Left kidney (tissue), 2 donors: ENCODE data around the gene SIL1. TPM values are rescaled to one million over a fixed set of nuclear protein-coding genes. Genes with fewer than 3 reads are reported as not detected.
"Not testable (repeated sequence)": the region's sequence is repeated elsewhere in the genome, so short reads cannot be mapped to it uniquely, and the experiment has no call there.

Experiments used
- DNase-seq: peaks from one replicate; pipeline ENCODE4 v3.0.0-alpha.2; 2013
- polyA plus RNA-seq: library from polyadenylated mRNA; unstranded; fragments of 120-200 nt; gene quantifications from one replicate; pipeline ENCODE4 v1.2.1, GENCODE V29; 2013; ENCODE audit not compliant: insufficient read length

SIL1 gene
- polyA plus RNA-seq, 1 donor = 47.8 TPM

DNA sequence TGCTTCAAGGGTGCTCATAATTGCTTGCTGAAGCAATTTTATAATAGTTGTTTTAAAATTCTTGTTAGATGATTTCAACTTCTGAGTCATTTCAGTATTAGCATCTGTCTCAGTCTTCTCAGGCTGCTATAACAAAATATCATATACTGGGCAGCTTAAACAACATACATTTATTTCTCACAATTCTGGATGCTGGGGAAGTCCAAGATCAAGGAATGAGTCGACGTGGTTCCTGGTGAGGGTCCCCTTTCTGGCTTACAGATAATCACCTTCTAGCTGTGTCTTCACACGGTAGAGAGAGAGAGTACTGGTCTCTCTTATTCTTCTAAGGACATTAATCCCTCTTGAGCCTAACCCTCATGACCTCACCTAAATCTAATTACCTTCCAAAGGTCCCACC is 160.4 kb downstream of the SIL1 start:
- no peak for DNase-seq

DNA sequence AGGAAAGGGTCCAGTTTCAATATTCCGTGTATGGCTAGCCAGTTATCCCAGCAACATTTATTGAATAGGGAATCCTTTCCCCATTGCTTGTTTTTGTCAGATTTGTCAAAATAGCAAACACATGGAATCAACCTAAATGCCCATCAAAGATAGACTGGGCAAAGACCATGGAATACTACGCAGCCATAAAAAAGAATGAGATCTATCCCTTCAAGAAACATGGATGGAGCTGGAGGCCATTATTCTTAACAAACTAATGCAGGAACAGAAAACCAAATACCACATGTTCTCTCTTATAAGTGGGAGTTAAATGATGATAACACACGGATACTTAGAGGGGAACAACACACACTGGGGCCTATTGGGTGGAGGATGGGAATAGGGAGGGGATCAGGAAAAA is 161.8 kb downstream of the SIL1 start:
- DNase-seq = not testable (repeated sequence)

DNA sequence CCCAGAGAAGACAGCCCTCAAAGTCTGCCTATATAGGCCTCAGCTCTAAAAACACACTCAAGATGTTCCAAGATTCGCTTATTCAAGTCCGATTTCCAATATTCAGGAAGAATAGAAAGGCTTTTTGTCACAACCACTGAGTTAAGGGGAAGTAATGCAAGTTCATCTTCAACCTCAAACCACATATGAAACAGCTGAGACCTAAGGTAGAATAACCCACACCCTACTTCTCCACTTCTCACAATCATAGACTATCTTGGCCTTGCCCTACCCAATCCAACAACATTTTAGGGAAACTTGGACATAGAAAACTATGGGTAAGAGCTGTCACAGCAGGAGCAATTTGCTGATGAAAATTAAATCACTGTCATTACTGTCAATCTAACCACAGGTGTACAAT is 171.0 kb downstream of the SIL1 start:
- no peak for DNase-seq

- no peak for DNase-seq
Observed at GRCh38 chr5:139025651-139026050, 172.5 kb downstream of the SIL1 start.

- DNase-seq = no peak
Observed at GRCh38 chr5:139023286-139023685, 174.9 kb downstream of the SIL1 start.

- DNase-seq = no peak
Observed at GRCh38 chr5:139022528-139022927, 175.6 kb downstream of the SIL1 start.

DNA sequence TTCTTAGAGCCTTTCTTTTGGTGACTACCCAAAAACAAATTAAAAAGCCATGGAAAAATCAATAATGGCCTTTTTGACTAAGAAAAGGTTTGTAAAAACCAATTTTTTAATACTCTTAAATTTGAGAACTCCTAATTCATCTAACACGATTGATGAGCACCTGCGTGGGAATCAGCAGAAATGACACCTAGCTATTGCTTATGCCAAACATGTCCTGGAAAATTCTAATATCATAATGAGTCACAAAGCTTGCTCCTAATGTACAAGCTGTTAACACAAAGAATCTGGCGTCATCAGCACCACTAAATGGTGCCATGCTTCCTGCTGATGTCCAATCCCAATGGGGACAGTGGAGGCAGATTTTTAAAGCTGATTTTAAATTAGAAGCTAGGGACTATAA is 176.8 kb downstream of the SIL1 start:
- DNase-seq = no peak

DNA sequence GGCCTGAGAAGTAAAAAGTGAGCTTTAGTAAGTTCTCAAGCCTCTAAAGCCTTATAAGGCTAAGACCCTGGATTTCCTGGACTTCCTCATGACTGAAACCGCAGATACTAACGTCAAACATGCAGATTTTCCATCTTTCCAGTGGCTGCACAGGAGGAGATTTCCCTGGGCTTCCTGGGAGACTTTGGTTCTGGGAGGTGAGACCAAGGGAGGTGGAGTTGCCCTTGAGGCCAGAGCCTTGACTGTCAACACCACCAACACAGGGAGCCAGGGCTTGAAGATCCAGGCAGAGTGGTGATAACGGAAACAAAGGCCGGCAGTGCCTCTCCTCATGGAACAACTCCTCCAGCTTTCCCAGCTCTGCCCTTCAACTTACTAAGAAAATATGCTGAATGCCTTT is 178.3 kb downstream of the SIL1 start:
- no peak for DNase-seq

GRCh38 chr5:139019211-139019610 is 179.0 kb downstream of the SIL1 start:
- no peak for DNase-seq

DNA sequence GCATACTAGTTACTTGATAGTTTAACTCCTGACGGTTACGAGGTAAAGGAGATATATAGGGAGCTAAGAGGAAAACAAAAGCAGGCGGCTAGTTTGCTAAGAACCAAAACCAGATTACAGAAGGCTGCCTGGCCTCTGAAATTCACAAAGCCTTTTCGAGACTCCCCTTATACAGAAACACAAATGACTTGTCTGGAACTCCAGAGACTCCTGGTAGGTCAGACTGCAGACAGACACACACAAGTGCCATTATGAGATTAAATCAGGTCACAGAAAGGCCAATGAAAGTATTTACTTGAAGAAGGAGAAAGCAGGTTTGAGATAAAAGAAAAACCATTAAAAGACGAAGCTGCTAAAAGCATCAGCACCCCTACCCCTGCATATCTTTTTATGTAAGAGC is 180.5 kb downstream of the SIL1 start:
- no peak for DNase-seq

DNA sequence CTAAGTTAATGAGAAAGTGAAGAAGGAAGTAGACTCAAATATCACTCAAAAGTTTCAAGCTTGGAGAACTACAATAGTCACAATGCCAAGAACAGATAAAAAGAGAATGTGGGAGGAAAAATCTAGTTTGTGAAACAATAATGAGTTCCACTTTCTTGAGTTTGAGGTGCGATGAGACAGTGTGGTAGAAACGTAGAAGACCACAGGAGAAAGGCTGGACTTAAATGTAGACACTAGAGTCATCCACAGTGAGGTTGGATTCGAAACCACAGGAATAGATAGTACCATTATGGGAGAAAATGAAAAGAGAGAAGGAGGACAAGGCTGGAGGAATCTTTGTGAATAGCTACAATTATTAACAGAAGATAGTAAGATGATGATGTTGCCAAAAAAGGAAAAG is 182.0 kb downstream of the SIL1 start:
- DNase-seq = no peak

GRCh38 chr5:139014726-139015125 is 183.4 kb downstream of the SIL1 start:
- no peak for DNase-seq

- no peak for DNase-seq
Observed at GRCh38 chr5:139012176-139012575, 186.0 kb downstream of the SIL1 start.

DNA sequence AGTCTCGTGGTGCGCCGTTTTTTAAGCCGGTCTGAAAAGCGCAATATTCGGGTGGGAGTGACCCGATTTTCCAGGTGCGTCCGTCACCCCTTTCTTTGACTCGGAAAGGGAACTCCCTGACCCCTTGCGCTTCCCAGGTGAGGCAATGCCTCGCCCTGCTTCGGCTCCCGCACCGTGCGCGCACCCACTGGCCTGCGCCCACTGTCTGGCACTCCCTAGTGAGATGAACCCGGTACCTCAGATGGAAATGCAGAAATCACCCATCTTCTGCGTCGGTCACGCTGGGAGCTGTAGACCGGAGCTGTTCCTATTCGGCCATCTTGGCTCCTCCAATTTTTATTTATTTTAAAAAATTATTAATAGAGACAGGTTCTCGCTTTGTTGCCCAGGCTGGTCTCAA is 187.0 kb downstream of the SIL1 start:
- DNase-seq = not testable (repeated sequence)

GRCh38 chr5:139004374-139005307 is 193.5 kb downstream of the SIL1 start:
- no peak for DNase-seq

DNA sequence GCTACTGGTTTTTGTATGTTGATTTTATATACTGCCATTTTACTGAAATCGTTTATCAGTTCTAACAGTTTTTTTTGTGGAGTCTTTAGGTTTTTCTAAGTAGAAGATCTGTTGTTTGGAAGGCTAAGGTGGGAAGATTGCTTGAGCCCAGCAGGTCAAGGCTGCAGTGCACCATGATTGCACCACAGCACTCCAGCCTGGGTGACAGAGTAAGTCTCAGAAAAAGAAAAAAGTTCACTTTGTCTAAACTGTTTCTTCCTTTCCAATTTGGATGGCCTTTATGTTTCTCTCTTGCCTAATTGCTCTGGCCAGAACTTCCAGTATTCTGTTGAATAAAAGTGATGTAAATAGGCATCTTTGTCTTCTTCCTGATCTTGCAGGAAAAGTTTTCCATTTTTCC is 198.5 kb downstream of the SIL1 start:
- no peak for DNase-seq

GRCh38 chr5:138998521-138998920 is 199.6 kb downstream of the SIL1 start:
- DNase-seq = no peak

GRCh38 chr5:138996120-138996519 is 202.0 kb downstream of the SIL1 start:
- no peak for DNase-seq

DNA sequence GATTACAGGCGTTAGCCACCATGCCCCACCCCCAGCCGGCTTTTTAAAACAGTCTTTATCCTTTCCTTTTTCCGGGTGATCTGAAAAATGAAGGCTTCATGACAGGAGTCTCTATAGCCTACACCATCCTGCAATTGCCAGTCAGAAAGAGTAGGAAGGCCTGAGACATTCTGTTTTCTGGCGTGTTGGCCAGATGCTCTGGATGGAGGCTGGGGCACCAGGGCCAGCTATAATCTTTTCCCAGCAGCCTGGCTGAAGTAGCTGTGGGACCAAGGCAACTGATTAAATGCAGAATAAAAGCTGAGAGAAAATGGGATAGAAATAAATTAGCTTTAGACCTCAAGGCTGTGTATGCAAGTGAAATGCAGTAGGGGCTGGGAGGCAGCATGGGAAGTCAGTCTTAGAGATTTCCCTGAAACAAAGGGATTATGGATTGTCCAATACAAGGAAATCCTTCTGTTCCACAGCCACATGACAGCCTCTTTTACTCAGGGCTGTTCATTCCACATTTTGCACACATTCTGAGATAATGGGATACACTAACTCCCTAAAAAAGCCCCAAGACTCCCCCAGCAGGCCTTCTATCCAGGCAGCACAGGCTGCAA is 207.1 kb downstream of the SIL1 start:
- no peak for DNase-seq

DNA sequence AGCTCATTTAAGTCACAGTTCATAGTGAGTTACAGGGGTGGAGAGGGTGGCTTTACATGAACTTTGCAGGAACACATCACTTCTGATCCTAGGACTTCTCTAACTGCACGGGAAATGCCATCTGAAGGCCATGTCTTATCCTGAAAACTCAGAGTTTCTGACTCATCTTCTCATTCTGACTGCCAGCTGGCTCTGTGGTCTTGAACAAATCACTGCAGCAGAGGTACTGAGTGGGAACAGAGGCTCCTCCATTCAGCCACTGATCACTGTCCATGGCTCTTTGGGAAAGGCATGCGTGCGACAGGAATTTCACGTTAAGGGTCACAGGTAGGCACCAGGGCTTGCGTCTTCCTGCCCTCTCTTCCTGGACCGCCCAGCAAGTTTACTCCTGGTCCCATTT is 208.4 kb downstream of the SIL1 start:
- no peak for DNase-seq

DNA sequence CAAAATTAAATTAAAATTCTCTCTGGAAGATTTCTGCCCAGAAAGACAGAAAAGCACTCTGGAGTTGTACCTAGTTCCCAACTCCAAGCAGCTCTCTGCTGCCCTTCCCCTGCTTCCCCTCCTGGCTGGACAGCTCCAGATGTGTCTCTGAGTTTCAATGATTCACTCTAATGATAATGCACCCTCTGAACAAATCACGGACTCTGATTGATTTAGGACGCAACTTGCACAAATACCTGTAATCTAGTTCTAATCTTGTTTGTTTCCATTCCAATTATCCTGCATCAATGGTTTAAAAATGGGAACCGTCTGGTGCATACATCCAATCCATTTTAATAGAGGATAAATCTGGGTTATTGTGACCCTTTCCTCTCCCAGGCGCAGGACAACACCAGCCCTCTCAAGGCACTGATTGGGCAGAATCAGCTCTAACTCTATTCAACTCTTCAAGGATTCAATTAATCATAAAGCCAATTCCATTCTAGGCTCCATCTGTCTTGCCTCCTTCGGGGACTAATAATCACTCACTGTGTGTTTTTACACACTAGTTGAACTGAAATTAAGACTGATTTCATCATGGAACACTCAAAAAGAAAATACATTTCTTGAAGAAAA is 211.9 kb downstream of the SIL1 start:
- no peak for DNase-seq

DNA sequence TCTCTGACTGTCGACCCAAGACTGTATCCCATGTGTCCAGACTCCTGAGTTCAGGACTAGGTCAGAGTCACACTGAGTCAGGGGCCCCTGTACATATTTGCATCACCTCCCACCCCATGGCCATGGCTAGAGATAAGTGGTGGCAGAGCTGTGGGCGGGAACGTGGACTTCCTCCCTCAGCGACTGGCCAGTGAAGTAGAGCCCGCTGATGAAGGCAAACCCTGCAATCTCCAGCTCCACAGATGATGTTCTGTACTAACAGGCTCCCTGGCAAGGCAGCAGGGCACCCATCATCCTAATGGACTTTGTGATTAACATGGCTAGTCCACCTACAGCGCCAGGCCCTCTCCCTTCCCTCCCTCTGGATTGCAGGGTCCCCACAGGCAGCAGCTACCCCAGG is 212.5 kb downstream of the SIL1 start:
- DNase-seq = no peak

DNA sequence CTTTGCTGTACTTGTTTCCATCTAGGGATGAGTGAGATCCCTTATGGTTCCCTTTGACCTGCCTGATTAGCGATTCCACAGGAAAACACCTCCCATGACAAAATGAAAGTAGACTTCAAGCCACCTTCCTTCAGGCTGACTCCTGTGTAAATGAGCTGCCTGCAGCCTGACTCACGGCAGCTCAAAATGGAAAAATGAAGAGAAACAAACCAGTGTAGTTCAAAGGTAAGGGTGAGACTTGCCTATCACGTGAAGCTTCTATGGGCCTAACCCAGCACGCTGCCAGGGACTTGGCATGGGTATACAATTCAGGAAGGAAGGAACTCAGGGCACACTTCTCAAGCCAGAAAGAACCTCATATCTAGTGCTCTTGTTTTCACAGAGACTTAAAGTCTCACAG is 212.9 kb downstream of the SIL1 start:
- DNase-seq = no peak
